BE2C (cell line): Measurements from ENCODE around the gene CES4A.
"Not testable (repeated sequence)": the region's sequence is repeated elsewhere in the genome, so short reads cannot be mapped to it uniquely, and the experiment has no call there.

Source experiments
- DNase-seq: peaks from one replicate; pipeline ENCODE4 v3.0.0-alpha.2; 2020
- H3K27me3 ChIP-seq: fragments of 250-450 bp; sonication (Bioruptor Pico); 2 replicates; pipeline ENCODE4 v1.5.1; 2020; ENCODE audit warnings: mild to moderate bottlenecking
- H3K36me3 ChIP-seq: fragments of 250-450 bp; sonication (Bioruptor Pico); 2 replicates; pipeline ENCODE4 v1.5.1; 2020; ENCODE audit warnings: mild to moderate bottlenecking
- H3K4me1 ChIP-seq: fragments of 250-450 bp; sonication (Bioruptor Pico); 2 replicates; pipeline ENCODE4 v1.5.1; 2020
- H3K4me3 ChIP-seq: 2 replicates; pipeline ENCODE4 v1.5.1; 2011; ENCODE audit warnings: low read depth, low read length
- H3K9me3 ChIP-seq: fragments of 250-450 bp; sonication (Bioruptor Pico); 2 replicates; pipeline ENCODE4 v1.5.1; 2020
- TF ChIP-seq, protein P1 (sequence below): IDR thresholded peaks from 2 replicates; pipeline ENCODE4 v1.5.1; 2012; ENCODE audit warnings: mild to moderate bottlenecking, low read depth, low read length

The CES4A gene

DNA sequence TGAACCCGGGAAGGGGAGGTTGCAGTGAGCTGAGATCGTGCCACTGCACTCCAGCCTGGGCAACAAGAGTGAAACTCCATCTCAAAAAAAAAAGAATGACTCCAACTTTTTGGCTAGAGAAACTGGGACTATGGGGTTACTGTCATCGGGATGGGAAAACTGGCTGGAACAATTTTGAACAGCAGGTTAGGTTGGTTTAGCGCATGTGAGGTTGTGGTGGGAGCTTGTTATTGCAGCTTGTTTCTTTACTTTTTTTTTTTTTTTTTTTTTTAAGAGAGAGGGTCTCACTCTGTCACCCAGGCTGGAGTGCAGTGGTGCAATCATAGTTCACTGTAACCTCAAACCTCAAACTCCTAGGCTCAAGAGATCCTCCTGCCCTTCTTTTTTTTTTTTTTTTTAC lies 53.1 kb downstream of the CES4A start:
- H3K36me3 ChIP-seq: peaks cover 38% of the 10 kb centered on the region
- H3K27me3 ChIP-seq, H3K4me3 ChIP-seq, H3K9me3 ChIP-seq, DNase-seq, H3K4me1 ChIP-seq: not testable (repeated sequence)
- TF ChIP-seq, protein P1, sequence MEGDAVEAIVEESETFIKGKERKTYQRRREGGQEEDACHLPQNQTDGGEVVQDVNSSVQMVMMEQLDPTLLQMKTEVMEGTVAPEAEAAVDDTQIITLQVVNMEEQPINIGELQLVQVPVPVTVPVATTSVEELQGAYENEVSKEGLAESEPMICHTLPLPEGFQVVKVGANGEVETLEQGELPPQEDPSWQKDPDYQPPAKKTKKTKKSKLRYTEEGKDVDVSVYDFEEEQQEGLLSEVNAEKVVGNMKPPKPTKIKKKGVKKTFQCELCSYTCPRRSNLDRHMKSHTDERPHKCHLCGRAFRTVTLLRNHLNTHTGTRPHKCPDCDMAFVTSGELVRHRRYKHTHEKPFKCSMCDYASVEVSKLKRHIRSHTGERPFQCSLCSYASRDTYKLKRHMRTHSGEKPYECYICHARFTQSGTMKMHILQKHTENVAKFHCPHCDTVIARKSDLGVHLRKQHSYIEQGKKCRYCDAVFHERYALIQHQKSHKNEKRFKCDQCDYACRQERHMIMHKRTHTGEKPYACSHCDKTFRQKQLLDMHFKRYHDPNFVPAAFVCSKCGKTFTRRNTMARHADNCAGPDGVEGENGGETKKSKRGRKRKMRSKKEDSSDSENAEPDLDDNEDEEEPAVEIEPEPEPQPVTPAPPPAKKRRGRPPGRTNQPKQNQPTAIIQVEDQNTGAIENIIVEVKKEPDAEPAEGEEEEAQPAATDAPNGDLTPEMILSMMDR: peak; percentile 3; the same call in 1 of the 2 replicates

DNA sequence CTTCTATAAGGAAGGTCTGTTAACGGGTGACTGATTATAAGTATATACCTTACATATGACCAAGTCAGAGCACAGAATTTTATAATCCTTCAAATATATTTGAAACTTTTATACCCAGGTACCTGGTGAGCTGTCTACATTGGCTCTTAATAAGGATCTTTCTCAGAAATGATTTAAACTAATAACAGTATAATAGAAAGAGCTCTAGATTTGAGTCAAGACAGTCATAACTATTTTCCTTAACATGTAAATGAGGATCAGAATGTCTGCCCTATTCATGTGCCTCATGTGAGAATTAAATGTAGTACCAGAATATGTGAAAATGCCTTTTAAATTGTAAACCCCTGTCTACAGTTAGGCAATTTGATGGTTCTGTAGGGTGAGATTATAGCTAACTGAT lies 55.0 kb downstream of the CES4A start:
- H3K9me3 ChIP-seq: no peaks in the 10 kb centered on the region
- peaks cover 5% of the 10 kb centered on the region; the same call in 1 of the 2 replicates for H3K4me1 ChIP-seq
- H3K4me3 ChIP-seq: no peak overlapping the region
- H3K27me3 ChIP-seq: no peaks in the 10 kb centered on the region
- peaks cover 30% of the 10 kb centered on the region for H3K36me3 ChIP-seq
- no peak for DNase-seq
- TF ChIP-seq, protein P1: no peak

DNA sequence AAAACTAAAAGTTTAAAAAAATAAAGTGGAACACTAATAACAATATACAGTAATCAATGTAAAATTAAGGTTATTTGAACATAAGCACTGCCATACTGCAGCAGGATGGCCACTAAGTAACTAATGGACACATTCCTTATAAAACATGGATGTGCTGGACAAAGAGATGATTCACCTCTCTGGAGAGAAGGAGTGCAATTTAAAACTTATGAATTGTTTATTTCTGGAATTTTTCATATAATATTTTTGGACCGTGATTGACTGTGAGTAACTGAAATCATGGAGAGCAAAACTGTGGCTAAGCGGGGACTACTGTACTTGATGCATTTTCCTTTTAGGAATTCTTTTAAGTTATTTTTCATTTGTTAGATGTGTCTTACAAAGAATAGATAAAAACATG lies 62.4 kb downstream of the CES4A start:
- H3K36me3 ChIP-seq: peaks cover 8% of the 10 kb centered on the region
- H3K27me3 ChIP-seq: no peaks in the 10 kb centered on the region
- no peak for DNase-seq
- no peak overlapping the region for H3K4me3 ChIP-seq
- TF ChIP-seq, protein P1: no peak
- no peaks in the 10 kb centered on the region for H3K9me3 ChIP-seq
- H3K4me1 ChIP-seq: no peaks in the 10 kb centered on the region

GRCh38 chr16:67052399-67052798 lies 64.0 kb downstream of the CES4A start:
- no peaks in the 10 kb centered on the region for H3K9me3 ChIP-seq
- no peaks in the 10 kb centered on the region for H3K27me3 ChIP-seq
- no peaks in the 10 kb centered on the region for H3K4me1 ChIP-seq
- H3K4me3 ChIP-seq: no peak overlapping the region
- TF ChIP-seq, protein P1: no peak
- H3K36me3 ChIP-seq: peaks cover 3% of the 10 kb centered on the region; the same call in 1 of the 2 replicates
- no peak for DNase-seq

- TF ChIP-seq, protein P1: no peak
- DNase-seq: no peak
- no peaks in the 10 kb centered on the region for H3K4me1 ChIP-seq
- H3K36me3 ChIP-seq: peaks cover 3% of the 10 kb centered on the region; the same call in 1 of the 2 replicates
- no peaks in the 10 kb centered on the region for H3K9me3 ChIP-seq
- no peak overlapping the region for H3K4me3 ChIP-seq
- H3K27me3 ChIP-seq: no peaks in the 10 kb centered on the region
Measured at GRCh38 chr16:67053767-67054334, 65.5 kb downstream of the CES4A start.

DNA sequence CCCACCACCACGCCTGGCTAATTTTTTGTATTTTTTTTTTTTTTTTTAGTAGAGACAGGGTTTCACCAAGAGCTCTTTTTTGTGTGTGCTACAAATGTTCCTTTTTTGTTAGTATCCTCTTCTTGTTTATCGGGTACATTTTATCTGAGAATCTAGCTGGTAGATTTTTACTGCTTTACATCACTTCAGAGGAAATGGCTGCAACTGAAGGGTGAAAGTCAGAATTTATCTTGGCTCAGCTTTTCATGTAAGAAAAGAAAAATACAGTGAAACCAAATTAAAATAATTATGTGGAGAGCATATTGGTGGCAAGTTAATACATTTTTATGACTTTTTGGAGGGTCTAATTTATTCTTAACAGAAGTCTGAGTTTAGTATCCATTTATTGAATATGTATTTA lies 66.5 kb downstream of the CES4A start:
- no peaks in the 10 kb centered on the region for H3K9me3 ChIP-seq
- no peak overlapping the region for H3K4me3 ChIP-seq
- TF ChIP-seq, protein P1: no peak
- H3K4me1 ChIP-seq: no peaks in the 10 kb centered on the region
- DNase-seq: no peak
- no peaks in the 10 kb centered on the region for H3K27me3 ChIP-seq
- H3K36me3 ChIP-seq: no peaks in the 10 kb centered on the region; the same call in 1 of the 2 replicates
